Vagina (tissue), 2 donors: ENCODE data around the gene ZNF292.

Source experiments
- POLR2AphosphoS5 ChIP-seq, 2 donors: sonication (generic); formaldehyde crosslinking; IDR thresholded peaks; one replicate each; pipeline ENCODE4 v1.9.0; 2017; ENCODE audit warnings: antibody characterized with exemption in 2 of 2, mild to moderate bottlenecking in 2 of 2, low read depth in 1 of 2; ENCODE audit not compliant: insufficient read depth in 1 of 2
- TF ChIP-seq, protein P1 (sequence below), 3 experiments: fragments of 450-650 bp in 2 of 3; fragments of 200-600 bp in 1 of 3; sonication (generic) in 1 of 3; IDR thresholded peaks; one replicate each; pipeline ENCODE4 v1.5.1; 2017 to 2019; ENCODE audit warnings: antibody characterized with exemption in 3 of 3, mild to moderate bottlenecking in 2 of 3, moderate library complexity in 2 of 3

DNA sequence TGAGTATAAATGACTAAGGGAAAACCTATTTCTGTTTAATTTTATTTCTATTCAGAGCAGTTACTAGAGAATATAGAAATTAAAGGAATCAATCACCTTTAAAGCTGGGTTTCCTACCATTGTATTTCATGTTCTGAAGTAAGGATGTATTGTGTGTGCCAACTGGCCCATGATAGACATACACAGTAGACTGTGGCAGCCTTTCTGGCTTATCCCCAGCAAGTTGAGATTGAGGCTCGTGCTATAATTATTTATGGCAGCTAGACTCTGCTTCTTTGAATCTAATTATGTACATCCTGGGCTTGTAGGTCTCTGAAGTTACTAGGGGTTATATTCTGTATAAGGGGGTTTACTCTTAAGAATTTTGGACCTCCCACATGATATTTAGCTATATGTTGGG, 44.4 kb downstream of the ZNF292 start:
- TF ChIP-seq, protein P1, sequence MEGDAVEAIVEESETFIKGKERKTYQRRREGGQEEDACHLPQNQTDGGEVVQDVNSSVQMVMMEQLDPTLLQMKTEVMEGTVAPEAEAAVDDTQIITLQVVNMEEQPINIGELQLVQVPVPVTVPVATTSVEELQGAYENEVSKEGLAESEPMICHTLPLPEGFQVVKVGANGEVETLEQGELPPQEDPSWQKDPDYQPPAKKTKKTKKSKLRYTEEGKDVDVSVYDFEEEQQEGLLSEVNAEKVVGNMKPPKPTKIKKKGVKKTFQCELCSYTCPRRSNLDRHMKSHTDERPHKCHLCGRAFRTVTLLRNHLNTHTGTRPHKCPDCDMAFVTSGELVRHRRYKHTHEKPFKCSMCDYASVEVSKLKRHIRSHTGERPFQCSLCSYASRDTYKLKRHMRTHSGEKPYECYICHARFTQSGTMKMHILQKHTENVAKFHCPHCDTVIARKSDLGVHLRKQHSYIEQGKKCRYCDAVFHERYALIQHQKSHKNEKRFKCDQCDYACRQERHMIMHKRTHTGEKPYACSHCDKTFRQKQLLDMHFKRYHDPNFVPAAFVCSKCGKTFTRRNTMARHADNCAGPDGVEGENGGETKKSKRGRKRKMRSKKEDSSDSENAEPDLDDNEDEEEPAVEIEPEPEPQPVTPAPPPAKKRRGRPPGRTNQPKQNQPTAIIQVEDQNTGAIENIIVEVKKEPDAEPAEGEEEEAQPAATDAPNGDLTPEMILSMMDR (IDR thresholded peaks at IDR 0.05), result no peak
- no peak for TF ChIP-seq POLR2AphosphoS5 (IDR thresholded peaks at IDR 0.05; ENCODE audit: insufficient read depth in 1 of 2, low read depth in 1 of 2)
